HUDEP-2 (cell line): ENCODE results near the gene ACVR2A.

ENCODE experiments used
- DNase-seq, 76 experiments: peaks; one replicate each; lab custom pipeline; 2025; ENCODE audit not compliant: unreplicated experiment in 76 of 76; lab: John Stamatoyannopoulos, UW

ACVR2A gene

GRCh38 chr2:147917161-147917560, 72.3 kb downstream of the ACVR2A start:
- no peak for DNase-seq

- DNase-seq = no peak
These were observed 79.0 kb downstream of the ACVR2A start for GRCh38 chr2:147923846-147924245.

DNA sequence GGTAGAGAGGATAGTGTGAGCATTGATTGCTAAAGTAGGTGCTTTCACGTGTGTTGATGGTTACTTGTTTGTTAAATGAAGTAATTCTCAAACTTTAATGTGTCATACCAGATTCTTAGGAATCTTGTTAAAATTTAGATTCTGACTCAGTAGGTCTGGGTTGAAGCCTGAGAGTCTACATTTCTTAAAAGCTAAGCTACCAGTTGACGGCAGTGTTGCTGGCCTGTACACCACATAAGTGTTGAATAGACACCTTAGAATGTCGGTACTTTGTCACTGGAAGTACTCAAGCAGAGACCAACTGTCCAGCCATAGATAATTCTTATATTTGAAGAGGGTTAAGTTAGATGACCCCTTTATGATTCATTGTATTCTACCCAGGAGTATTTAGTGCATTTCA, 79.8 kb downstream of the ACVR2A start:
- no peak for DNase-seq

DNA sequence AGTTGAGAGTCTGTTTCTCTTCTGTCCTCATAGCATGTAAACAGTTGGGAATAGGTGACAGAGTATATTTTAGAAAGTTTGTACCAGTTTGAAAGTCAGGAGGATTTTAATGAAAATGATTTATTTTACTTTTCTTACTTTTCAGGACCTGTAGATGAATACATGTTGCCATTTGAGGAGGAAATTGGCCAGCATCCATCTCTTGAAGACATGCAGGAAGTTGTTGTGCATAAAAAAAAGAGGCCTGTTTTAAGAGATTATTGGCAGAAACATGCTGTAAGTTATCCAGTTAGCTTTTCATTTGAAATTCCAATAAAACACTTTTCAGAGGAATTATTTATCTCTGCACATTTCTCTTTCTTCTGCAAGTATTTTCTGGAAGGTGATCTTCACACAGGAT, 81.1 kb downstream of the ACVR2A start:
- DNase-seq = no peak

- DNase-seq = no peak
These were observed 82.3 kb downstream of the ACVR2A start for GRCh38 chr2:147927053-147927588.

DNA sequence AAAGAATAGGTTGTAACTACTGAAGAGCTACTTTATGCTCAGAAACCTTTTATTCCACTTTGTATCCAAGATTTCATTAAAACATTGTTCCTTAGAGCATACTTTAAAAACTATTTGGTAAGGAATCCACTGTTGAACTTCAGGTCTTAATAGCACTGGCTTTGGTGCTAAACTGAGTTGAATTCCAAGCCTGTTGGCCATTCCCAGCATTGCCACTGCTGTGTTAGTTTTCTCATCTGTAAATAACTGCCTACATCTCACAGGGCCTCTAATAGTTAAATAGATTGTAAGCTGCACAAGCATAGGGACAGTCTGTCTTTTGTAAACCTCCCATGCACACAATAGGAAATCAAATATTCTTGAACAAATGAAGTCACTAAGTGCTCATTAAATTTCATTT, 89.1 kb downstream of the ACVR2A start:
- DNase-seq = no peak

GRCh38 chr2:147934881-147935620, 90.2 kb downstream of the ACVR2A start:
- DNase-seq = no peak

- peak in 10 of 76 experiments; percentile 5 to 21 (median 11) for DNase-seq
These were observed 93.0 kb downstream of the ACVR2A start for GRCh38 chr2:147937744-147938349.

DNA sequence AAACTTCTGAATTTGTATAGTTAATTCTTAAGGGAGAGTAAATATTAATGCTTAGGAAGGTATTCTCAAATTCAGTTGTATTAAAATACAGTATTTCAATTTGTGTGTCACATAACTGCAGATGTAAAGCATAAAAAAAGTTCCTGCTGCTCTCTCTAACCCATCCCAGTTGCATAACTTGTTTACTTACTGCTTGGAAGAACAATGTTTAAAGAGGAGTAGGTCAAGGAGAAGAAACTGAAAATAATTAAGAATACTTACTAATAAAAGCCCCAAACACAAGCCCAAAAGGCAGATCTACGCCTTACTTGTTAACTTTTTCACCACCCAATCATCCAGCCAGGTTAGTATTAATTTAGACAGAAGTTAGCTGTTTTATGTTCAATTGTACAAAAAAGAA, 94.5 kb downstream of the ACVR2A start:
- DNase-seq = no peak

DNA sequence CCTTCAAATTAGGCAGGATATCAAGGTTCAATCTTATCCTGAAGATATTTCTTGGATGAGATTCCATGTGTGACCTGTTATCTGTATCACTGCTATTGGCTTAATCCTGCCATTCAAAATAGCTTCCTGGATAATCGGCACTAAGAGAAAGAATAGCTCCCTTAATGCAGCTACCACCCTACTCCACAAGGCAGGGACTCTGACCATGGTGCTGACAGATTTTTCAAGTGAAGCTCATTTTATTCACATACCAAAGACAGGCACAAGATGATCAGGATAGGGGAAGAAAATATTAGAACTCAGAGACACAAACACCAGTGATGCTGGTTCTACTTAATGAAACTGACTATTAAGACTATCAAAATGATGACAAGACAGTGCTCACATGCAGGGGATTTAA, 100.8 kb downstream of the ACVR2A start:
- DNase-seq = no peak

DNA sequence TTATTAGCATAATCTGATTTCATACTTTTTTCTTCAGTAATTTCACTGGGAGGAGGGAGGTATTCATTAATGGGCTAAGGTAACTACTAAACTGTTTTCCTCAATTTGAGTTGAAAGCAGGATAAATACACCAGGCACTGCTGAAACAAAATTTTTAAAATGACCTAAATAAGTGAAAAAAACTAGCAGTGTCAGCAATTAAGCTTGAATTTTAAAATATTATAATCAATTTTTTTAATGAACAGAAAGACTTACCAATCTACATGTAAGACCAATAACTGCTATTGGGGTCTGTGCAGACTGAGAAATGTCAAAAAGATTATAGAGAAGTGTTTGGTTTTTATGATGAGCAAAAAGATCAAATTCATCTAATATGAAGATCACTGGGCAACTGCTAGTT, 107.3 kb downstream of the ACVR2A start:
- DNase-seq = no peak

DNA sequence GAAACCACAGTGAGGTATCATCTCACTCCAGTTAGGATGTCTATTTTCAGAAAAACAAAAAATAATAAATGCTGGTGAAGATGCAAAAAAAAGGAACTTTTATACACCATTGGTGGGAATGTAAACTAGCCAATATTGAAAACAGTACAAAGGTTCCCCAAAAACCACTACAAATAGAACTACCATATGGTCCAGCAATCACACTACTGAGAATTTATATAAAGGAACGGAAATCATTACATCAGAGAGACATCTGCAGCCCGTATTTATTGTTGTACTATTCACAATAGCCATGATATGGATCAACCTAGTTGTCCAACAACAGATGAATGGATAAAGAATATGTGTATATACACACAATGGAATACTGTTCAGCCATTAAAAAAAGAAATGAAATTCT, 123.7 kb downstream of the ACVR2A start:
- no peak for DNase-seq

GRCh38 chr2:147976102-147976501, 131.3 kb downstream of the ACVR2A start:
- DNase-seq = no peak

- no peak for DNase-seq
These were observed 132.8 kb downstream of the ACVR2A start for GRCh38 chr2:147977679-147978078.
